Measurements from ENCODE around the gene GPC6. TPM values are rescaled to one million over a fixed set of nuclear protein-coding genes. Genes with fewer than 3 reads are reported as not detected.
A peak's percentile ranks its signal among the peaks of the same experiment; 100 is the strongest.

GPC6 gene
- polyA plus RNA-seq, 6 donors from 2014 or later, result not detected

GRCh38 chr13:93769607-93770006, 543.0 kb downstream of the GPC6 start:
- H3K27ac Mint-ChIP-seq, result no peak overlapping the region
- H3K36me3 Mint-ChIP-seq, result no peaks in the 10 kb centered on the region
- DNase-seq (no peak), ATAC-seq (ENCODE audit: low read depth in 2 of 2) (no peak)
- H3K27me3 Mint-ChIP-seq, result no peaks in the 10 kb centered on the region
- H3K4me3 Mint-ChIP-seq, result no peak overlapping the region
- H3K9me3 Mint-ChIP-seq, result peaks cover 0 to 4% (median 0%) of the 10 kb centered on the region in 7 donors
- no peaks in the 10 kb centered on the region for H3K4me1 Mint-ChIP-seq

- H3K27ac Mint-ChIP-seq, result no peak overlapping the region
- no peak for DNase-seq
- H3K27me3 Mint-ChIP-seq, result no peaks in the 10 kb centered on the region
- H3K9me3 Mint-ChIP-seq, result peaks cover 0 to 4% (median 3%) of the 10 kb centered on the region in 7 donors
- no peaks in the 10 kb centered on the region for H3K4me1 Mint-ChIP-seq
- no peak overlapping the region for H3K4me3 Mint-ChIP-seq
- ATAC-seq (ENCODE audit: low read depth in 2 of 2), result no peak
- H3K36me3 Mint-ChIP-seq, result no peaks in the 10 kb centered on the region
Observed at GRCh38 chr13:93771227-93771626, 544.6 kb downstream of the GPC6 start.

- Mint-ChIP-seq H3K4me1 (no peaks in the 10 kb centered on the region), H3K9me3 (peaks cover 0 to 6% (median 3%) of the 10 kb centered on the region in 7 donors), H3K4me3 (no peak overlapping the region), H3K27ac (no peak overlapping the region), H3K36me3 (no peaks in the 10 kb centered on the region), H3K27me3 (no peaks in the 10 kb centered on the region)
- no peak for ATAC-seq (ENCODE audit: low read depth in 2 of 2)
- DNase-seq, result no peak
Observed at GRCh38 chr13:93771782-93772181, 545.2 kb downstream of the GPC6 start.

GRCh38 chr13:93774506-93774905, 547.9 kb downstream of the GPC6 start:
- no peaks in the 10 kb centered on the region for H3K27me3 Mint-ChIP-seq
- no peaks in the 10 kb centered on the region for H3K36me3 Mint-ChIP-seq
- no peak for DNase-seq
- peaks cover 0 to 6% (median under 1%) of the 10 kb centered on the region in 7 donors for H3K9me3 Mint-ChIP-seq
- no peak for ATAC-seq (ENCODE audit: low read depth in 2 of 2)
- no peaks in the 10 kb centered on the region for H3K4me1 Mint-ChIP-seq
- H3K4me3 Mint-ChIP-seq, result no peak overlapping the region
- no peak overlapping the region for H3K27ac Mint-ChIP-seq

- ATAC-seq (ENCODE audit: low read depth in 2 of 2) (no peak), DNase-seq (no peak)
- H3K9me3 Mint-ChIP-seq, result peaks cover 0 to 6% (median 0%) of the 10 kb centered on the region in 7 donors
- H3K27me3 Mint-ChIP-seq, result no peaks in the 10 kb centered on the region
- H3K4me1 Mint-ChIP-seq, result no peaks in the 10 kb centered on the region
- H3K27ac Mint-ChIP-seq, result no peak overlapping the region
- H3K36me3 Mint-ChIP-seq, result no peaks in the 10 kb centered on the region
- H3K4me3 Mint-ChIP-seq, result no peak overlapping the region
Observed at GRCh38 chr13:93775027-93775426, 548.4 kb downstream of the GPC6 start.

GRCh38 chr13:93775507-93776108, 549.0 kb downstream of the GPC6 start:
- Mint-ChIP-seq H3K27me3 (no peaks in the 10 kb centered on the region), H3K4me3 (no peak overlapping the region), H3K9me3 (peaks cover 0 to 6% (median 0%) of the 10 kb centered on the region in 7 donors), H3K4me1 (no peaks in the 10 kb centered on the region), H3K27ac (no peak overlapping the region), H3K36me3 (no peaks in the 10 kb centered on the region)
- ATAC-seq (ENCODE audit: low read depth in 2 of 2) (no peak), DNase-seq (no peak)

GRCh38 chr13:93776936-93777335, 550.3 kb downstream of the GPC6 start:
- DNase-seq (no peak), ATAC-seq (ENCODE audit: low read depth in 2 of 2) (no peak)
- Mint-ChIP-seq H3K36me3 (no peaks in the 10 kb centered on the region), H3K27ac (no peak overlapping the region), H3K9me3 (peaks cover 0 to 6% (median 0%) of the 10 kb centered on the region in 7 donors), H3K4me3 (no peak overlapping the region), H3K27me3 (no peaks in the 10 kb centered on the region), H3K4me1 (no peaks in the 10 kb centered on the region)

GRCh38 chr13:93777504-93777903, 550.9 kb downstream of the GPC6 start:
- peaks cover 0 to 6% (median 0%) of the 10 kb centered on the region in 7 donors for H3K9me3 Mint-ChIP-seq
- no peaks in the 10 kb centered on the region for H3K27me3 Mint-ChIP-seq
- no peak for ATAC-seq (ENCODE audit: low read depth in 2 of 2)
- no peaks in the 10 kb centered on the region for H3K4me1 Mint-ChIP-seq
- DNase-seq, result no peak
- no peak overlapping the region for H3K27ac Mint-ChIP-seq
- no peaks in the 10 kb centered on the region for H3K36me3 Mint-ChIP-seq
- H3K4me3 Mint-ChIP-seq, result no peak overlapping the region

GRCh38 chr13:93778548-93778947, 551.9 kb downstream of the GPC6 start:
- Mint-ChIP-seq H3K4me1 (no peaks in the 10 kb centered on the region), H3K27me3 (no peaks in the 10 kb centered on the region), H3K4me3 (no peak overlapping the region), H3K9me3 (peaks cover 0 to 6% (median 2%) of the 10 kb centered on the region in 7 donors), H3K36me3 (no peaks in the 10 kb centered on the region), H3K27ac (no peak overlapping the region)
- ATAC-seq (ENCODE audit: low read depth in 2 of 2) (no peak), DNase-seq (no peak)

GRCh38 chr13:93784191-93784590, 557.6 kb downstream of the GPC6 start:
- no peak overlapping the region for H3K27ac Mint-ChIP-seq
- no peak for ATAC-seq (ENCODE audit: low read depth in 2 of 2)
- no peaks in the 10 kb centered on the region for H3K4me1 Mint-ChIP-seq
- no peak overlapping the region for H3K4me3 Mint-ChIP-seq
- no peaks in the 10 kb centered on the region for H3K27me3 Mint-ChIP-seq
- DNase-seq, result no peak
- peaks cover 0 to 3% (median 2%) of the 10 kb centered on the region in 7 donors for H3K9me3 Mint-ChIP-seq
- no peaks in the 10 kb centered on the region for H3K36me3 Mint-ChIP-seq

- Mint-ChIP-seq H3K9me3 (peaks cover 0 to 7% (median 2%) of the 10 kb centered on the region in 7 donors), H3K4me1 (no peaks in the 10 kb centered on the region), H3K27ac (no peak overlapping the region), H3K27me3 (no peaks in the 10 kb centered on the region), H3K36me3 (no peaks in the 10 kb centered on the region), H3K4me3 (no peak overlapping the region)
- ATAC-seq (ENCODE audit: low read depth in 2 of 2) (no peak), DNase-seq (no peak)
Observed at GRCh38 chr13:93786846-93787489, 560.4 kb downstream of the GPC6 start.

- H3K4me3 Mint-ChIP-seq, result no peak overlapping the region
- peak overlapping the region in 1 of 6 donors; percentile 1 for H3K27ac Mint-ChIP-seq
- H3K4me1 Mint-ChIP-seq, result no peaks in the 10 kb centered on the region
- H3K36me3 Mint-ChIP-seq, result no peaks in the 10 kb centered on the region
- peaks cover 0 to 4% (median 0%) of the 10 kb centered on the region in 7 donors for H3K9me3 Mint-ChIP-seq
- ATAC-seq (ENCODE audit: low read depth in 2 of 2), result no peak
- H3K27me3 Mint-ChIP-seq, result no peaks in the 10 kb centered on the region
- DNase-seq, result no peak
Observed at GRCh38 chr13:93788456-93788855, 561.8 kb downstream of the GPC6 start.

GRCh38 chr13:93789058-93789457, 562.5 kb downstream of the GPC6 start:
- H3K36me3 Mint-ChIP-seq, result no peaks in the 10 kb centered on the region
- DNase-seq, result no peak
- no peaks in the 10 kb centered on the region for H3K4me1 Mint-ChIP-seq
- H3K27ac Mint-ChIP-seq, result no peak overlapping the region
- ATAC-seq (ENCODE audit: low read depth in 2 of 2), result no peak
- H3K27me3 Mint-ChIP-seq, result no peaks in the 10 kb centered on the region
- H3K4me3 Mint-ChIP-seq, result no peak overlapping the region
- peaks cover 0 to 4% (median 0%) of the 10 kb centered on the region in 7 donors for H3K9me3 Mint-ChIP-seq

GRCh38 chr13:93794197-93794885, 567.7 kb downstream of the GPC6 start:
- Mint-ChIP-seq H3K4me1 (no peaks in the 10 kb centered on the region), H3K27ac (no peak overlapping the region), H3K36me3 (no peaks in the 10 kb centered on the region), H3K9me3 (peaks cover 0 to 10% (median 0%) of the 10 kb centered on the region in 7 donors), H3K27me3 (no peaks in the 10 kb centered on the region), H3K4me3 (no peak overlapping the region)
- DNase-seq (no peak), ATAC-seq (ENCODE audit: low read depth in 2 of 2) (no peak)
